Skeletal muscle cell (primary cell): ENCODE results near the gene MZT2B.
"Not testable (repeated sequence)": the region's sequence is repeated elsewhere in the genome, so short reads cannot be mapped to it uniquely, and the experiment has no call there.

Source experiments
- DNase-seq: peaks from one replicate; pipeline ENCODE4 v3.0.0-alpha.2; 2010; ENCODE audit warnings: low read depth
- H3K4me3 ChIP-seq: 2 replicates; pipeline ENCODE4 v1.5.1; 2011; ENCODE audit warnings: low read depth, mild to moderate bottlenecking, control low read depth, low read length, moderate library complexity

The MZT2B gene

DNA sequence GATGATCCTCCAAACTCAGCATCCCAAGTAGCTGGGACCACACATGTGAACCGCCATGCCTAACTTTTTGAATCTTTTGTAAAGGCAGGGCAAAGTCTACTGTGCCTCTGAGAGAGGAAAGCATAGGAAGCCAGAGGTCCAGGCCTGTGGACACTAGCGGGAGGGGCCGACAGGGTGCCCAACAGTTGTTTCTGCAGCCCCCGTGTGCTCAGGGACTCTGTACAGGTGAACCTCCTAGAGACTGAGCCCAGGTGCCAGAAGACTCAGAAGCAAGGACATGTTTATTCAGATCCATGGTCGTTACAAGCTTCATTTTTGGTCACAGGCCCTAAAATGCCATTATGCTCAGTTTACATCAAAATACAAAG lies 30.9 kb upstream of the MZT2B start:
- DNase-seq, H3K4me3 ChIP-seq: not testable (repeated sequence)

DNA sequence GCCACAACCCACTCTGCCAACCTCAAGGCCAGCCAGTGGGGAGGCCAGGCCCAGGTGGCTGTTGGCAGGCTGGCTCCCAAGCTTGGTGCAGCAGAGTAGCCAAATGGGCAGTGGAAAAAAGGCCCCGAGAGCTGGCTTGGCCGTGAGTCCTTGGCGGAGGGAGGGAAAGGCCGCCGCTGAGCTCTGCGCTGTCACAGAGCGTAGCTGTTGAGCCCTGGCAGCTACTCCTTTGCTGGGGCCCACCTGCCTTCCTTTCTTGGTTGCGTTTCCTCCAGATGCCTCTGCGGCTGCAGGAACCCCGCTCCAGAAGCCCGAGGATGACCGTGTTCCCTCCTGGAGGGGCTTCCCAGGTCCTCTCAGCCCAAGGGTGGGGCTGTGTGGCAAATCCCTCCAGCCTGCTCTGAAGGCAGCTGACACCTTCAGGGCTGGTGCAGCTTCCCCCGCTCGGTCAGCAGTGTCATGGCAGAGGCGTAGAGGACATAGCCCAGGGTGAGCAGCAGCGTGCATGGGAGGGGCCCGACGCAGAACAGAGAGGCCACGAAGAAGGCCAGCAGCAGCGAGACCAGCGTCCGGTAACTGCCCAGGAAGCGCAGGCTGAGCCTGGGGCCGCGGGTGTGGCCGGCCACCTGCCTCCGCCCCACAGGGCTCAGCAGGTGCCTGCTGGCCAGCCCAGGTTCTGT lies 29.8 kb upstream of the MZT2B start:
- DNase-seq, H3K4me3 ChIP-seq: not testable (repeated sequence)

DNA sequence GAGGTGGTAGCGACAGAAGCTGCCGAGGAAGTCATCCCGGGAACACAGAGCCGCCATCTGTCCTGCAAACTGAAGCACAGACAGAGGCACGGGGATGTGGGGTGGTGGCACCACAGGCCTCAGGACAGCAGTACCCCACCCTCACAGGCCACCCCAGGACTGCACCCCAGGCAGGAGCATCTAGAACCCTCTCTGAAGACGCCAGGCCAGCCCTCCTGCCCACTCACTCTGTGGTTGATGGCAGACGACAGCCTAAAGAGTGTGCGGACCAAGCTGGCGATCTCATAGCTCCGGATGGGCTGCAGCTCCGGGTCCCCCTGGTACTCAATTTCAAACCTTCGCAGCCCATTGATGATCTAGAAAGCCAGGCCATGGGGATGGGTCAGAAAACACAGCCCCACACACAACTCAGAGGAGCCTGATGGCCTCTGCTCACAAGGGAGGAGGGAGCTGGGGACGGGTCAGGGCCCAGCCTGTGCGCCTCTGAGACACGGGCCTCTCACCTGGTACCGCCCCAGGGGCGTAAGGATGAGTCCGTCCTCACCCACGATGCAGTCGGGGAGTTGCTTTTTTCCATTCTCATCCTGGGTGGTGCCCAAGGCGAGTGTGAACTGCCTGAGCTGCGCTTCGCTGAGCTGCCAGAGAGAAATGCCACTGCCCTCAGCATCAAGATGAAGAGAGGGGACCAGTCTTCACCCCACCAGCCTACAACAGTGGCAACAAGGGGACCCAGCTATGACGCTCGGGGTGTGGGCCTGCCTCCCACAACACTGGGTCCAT lies 29.1 kb upstream of the MZT2B start:
- no peak for DNase-seq
- H3K4me3 ChIP-seq = no peak overlapping the region

DNA sequence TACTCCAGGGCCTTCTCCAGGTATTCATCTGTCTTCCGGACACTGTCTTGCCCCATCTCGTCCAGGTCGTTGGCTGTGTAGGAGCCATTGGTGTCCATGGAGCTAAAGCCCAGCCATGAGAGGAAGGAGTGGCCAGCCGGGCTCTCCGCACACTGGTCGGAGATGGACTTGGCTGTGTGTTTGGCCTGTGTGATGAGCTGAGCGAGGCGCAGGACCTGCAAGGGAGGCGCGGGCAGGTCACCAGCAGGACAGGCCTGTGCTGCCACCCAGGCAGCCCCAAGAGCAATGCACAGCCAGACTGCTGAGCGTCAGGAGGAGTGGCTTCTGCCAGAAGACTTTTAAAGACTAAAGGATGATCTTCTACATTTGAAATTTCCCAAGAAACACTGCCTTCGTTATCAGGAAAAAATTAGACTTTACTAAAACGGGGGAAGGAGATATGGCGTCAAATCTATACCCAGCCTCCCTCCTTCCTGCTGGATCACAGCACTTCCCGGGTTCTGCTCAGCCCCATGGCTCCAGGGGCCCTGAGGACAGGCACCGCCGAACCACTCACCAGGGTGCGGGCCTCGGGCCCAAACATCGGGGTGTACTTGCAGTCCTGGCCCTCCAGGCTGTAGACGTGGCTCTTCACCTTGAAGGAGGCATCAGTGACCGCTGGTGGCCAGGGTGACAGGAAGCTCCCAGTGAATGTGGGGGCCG lies 28.2 kb upstream of the MZT2B start:
- not testable (repeated sequence) for H3K4me3 ChIP-seq, DNase-seq

DNA sequence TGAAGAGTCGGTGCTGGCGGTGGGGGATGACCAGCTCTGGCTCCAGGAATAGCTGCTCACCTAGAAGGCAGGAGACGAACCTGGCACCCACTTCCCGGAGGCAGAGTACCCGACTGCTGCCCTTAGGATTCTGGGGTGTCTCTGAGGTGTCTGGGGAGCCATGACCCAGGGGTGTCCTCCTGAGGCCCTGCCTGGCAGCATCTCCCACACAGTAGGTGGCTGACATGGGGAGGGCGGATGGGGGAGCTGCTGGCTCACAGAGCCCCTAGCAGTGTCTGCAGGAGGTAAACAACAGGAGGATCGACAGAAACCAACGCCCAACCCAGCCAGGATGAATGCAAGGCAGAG lies 27.7 kb upstream of the MZT2B start:
- not testable (repeated sequence) for DNase-seq, H3K4me3 ChIP-seq

DNA sequence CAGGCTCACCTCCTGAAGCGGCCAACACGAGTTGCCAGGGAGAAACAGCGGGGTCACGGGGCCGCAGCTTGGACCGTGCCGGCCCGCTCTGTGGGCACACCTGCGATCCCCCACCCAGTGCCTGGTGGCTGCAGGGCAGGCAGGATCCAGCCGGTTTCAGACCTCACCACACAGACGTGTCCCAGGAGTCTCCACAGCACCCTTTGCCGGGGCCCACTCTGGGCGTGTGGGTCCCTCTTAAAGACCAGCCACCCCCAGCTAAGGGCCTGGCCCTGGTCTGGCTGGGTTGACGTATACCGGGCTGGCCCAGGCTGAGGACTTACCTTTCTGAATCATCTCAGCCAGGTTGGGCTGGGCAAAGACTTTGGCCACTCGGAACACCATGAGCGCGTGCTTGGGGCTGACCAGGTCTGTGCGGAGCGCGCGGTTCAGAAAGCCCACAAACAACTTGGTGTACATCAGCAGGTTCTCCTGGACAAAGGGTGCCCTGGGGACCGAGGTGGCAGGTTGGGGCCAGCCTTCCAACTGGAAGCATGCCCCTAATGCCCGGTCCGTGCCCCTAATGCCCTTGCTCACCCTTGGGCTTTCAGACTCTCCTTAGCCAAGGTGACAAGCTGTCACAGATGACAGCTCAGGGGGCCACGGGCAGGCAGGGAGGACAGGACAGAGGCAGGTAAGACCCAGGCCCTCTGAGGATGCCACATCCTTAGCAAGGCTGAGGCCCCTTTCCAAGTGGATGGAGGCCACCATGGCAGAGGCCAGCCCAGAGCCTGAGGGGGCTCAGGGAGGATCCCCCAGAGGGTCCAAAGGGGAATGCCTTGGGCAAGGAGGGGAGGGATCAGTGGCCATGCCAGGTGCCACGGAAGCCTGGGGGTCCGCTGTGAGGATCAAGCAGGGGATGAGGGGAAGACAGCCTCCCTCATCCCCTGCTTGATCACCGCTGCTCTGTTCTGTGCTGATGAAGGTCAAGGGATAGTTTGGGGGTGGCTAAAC lies 27.0 kb upstream of the MZT2B start:
- no peak overlapping the region for H3K4me3 ChIP-seq
- DNase-seq = no peak

DNA sequence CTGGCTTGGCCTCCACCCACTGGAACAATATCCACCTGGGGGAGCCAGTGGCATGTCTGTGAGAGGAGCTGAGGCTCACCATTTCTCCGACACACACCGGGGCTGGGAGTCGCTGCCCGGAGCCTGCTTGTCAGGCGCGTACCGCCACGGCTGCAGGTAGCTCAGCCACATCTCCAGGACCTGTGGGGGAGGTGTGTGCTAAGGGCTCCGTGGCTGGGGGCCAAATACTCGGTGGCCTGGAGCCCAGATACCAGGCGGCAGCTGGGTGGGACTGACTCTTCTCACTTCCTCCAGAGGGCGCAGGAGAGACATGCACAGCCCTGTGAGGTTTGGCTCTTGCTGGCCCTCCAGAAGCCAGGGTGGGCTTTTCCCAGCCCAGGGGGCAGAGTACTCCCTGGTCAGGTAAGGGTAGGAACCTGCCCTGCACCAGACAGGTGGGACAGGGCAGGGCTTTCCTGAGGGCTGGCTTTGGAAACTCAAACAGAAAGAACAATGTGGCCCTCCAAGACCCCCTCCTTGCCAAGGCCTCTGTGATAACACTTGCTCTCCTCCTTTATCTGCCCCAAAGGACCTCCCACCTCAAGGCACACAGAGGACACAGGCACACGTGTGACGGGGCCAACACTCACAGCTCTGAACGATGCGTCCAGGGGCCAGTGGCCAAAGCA lies 26.0 kb upstream of the MZT2B start:
- not testable (repeated sequence) for H3K4me3 ChIP-seq, DNase-seq

DNA sequence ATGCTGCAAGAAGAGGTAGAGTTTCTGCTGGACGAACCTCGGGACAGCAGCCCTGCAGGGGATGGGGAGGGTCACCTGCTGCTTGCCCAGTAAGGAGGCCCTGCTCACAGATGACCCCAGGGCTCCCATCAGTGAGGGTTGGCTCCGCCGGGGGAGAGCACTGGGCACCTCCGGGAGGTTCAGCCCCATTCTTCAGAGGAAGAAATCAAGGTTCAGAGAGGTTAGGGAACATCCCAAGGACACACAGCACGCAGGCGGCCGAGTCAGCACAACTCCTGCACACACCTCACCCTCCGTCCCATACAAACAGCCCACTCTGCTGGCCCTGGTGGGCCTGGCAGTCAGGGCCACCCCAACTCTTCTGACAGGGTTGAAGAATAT lies 25.4 kb upstream of the MZT2B start:
- no peak for DNase-seq
- no peak overlapping the region for H3K4me3 ChIP-seq

DNA sequence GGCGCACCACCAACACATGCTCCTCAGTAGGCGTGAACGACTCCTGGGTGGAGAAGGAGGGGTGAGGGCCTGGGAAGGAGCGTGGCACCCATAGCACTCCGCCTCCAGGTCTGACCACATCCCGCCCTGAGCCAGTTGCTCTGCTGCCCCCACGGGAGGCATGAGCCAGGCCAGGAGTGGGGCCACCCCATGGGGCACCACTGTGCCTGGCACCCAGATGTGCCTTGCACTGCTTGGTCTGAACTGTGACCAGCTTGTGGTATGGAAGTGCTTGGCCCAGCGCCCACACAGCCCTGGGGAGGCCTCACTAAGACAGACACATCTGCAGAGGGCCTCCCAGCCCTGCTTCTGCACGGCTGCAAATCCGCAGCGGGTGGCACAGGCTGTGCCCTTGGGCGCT lies 24.7 kb upstream of the MZT2B start:
- H3K4me3 ChIP-seq, DNase-seq: not testable (repeated sequence)

DNA sequence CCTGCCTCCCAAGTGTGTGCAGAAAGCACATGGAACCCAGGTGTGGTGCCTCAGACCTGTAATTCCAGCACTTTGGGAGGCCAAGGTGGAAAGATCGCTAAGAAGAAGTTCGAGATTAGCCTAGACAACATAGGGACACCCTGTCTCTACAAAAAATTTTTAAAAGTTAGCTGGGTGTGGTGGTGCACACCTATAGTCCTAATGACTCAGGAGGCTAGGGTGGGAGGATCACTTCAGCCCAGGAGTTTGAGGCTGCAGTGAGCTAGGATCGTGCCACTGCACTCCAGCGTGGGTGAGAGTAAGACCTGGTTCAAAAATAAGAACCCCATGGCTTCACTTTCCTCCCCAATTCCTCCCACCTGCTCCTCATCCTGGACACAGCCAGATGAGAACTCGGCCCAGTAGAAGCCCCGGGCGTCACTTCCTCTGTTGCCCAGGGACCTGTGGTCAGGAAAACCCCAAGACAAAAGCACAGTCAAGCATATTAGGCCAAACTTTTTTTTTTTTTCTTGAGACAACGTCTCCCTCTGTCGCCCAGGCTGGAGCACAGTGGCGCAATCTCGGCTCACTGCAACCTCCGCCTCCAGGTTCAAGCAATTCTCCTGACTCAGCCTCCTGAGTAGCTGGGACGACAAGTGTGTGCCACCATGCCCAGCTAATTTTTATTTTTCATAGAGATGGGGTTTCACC lies 24.1 kb upstream of the MZT2B start:
- not testable (repeated sequence) for DNase-seq, H3K4me3 ChIP-seq

DNA sequence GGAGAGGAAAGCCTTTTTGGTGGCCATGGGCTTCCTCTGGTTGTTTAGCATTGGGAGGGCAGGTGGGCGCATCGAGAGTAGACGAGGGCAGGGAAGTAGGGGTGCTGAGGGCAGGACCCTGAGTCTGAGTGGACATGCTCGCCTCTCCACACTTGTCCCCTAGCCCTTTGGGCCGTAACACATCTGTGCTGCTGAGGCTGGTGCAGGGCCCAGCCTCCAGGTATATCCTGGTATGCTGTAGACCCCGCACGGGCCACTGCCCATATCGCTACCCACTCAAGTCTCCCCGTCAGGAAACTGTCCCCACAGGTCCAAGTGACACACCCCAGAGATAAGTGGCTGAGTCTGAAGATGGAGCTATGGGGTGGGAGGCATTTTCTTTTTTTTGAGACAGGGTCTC lies 23.4 kb upstream of the MZT2B start:
- no peak overlapping the region for H3K4me3 ChIP-seq
- no peak for DNase-seq

DNA sequence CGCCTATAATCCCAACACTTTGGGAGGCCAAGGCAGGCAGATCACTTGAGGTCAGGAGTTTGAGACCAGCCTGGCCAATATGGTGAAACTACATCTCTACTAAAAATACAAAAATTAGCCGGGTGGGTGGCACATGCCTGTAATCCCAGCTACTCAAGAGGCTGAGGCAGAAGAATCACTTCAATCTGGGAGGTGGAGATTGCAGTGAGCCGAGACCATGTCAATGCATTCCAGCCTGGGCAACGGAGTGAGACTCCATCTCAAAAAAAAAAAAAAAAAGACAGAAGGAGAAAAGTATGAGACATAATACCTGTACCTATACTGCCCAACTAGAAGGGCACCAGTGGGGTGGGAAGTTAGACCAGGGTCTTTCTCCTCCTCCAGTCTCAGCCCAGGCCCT lies 22.7 kb upstream of the MZT2B start:
- DNase-seq, H3K4me3 ChIP-seq: not testable (repeated sequence)

DNA sequence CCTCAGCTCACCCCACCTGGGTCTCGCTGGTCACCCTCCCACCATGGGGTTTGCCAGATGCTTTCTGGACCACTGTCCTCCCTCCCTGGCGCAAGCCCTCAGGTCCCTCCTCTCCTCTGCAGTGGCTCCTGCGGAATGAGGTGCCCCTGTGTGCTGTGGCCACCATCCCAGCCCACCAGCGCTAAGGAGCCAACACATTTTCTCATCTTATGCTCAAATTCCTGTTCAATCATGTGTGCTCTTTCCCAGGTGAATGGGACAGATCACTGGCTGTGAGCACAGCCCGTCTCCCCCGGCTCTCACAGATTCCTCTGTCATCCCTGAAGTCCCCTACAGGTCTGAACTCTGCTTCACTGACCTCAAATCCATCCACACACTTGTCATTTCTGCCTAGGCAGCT lies 21.9 kb upstream of the MZT2B start:
- no peak for DNase-seq
- H3K4me3 ChIP-seq = no peak overlapping the region

DNA sequence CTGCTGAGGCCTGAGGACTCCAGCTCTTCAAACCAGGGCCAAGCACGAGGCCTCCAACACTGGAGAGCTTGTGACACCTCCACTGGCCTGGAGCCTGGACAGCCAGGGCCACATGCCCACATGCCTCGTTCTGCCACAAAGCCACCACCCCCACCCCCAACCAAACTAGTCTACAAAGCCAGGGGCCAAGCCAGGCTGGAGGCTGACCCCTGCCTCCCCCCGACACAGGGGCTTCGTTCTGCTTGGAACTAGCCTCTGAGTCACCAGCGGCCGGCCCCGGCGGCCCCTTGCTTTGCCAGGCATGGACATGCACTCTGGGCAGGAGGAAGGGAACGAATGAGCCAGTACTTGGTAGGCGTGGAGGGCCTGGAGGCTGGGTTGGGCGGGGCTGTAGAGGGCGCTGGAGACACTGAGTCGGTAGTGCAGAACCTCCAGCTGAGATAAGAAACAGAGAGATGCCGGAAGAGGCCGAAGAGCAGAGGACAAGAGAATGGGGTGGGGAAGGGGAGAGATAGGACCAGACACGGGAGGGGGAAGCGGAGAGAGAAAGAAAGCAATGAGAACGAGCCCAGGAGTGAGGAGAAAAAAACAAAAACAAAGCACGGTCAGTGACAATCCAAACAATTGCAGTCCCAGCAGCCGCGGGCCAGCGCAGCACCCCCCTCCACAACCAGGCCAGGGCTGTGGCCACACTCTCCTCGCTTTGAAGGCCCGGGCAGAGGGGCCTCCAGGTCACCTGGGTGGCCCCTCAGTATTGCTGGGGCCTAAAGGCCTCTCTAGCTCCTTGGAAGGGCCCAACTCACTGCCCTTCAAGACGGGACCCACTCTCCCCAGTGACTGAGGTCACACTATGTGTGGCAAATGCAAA lies 21.0 kb upstream of the MZT2B start:
- not testable (repeated sequence) for H3K4me3 ChIP-seq, DNase-seq

DNA sequence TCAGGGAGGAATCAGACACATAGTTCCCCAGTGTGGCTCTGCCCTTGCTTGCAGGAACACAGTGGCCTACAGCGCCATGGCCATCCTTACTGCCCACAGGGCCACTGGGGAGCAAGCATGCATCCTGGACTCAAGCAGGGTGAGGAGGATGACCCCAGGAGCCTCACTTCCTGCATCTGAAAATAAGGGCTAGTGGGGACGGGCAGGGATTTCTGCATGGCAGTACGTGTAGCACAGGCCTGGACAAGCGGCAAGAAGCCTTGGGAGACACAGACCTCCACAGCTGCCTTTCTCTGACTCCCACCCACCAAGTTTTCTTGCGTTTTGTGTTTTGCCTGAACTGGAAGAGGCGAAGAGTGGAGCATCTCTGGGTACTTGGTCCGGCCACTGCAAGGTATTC lies 19.6 kb upstream of the MZT2B start:
- not testable (repeated sequence) for H3K4me3 ChIP-seq, DNase-seq

DNA sequence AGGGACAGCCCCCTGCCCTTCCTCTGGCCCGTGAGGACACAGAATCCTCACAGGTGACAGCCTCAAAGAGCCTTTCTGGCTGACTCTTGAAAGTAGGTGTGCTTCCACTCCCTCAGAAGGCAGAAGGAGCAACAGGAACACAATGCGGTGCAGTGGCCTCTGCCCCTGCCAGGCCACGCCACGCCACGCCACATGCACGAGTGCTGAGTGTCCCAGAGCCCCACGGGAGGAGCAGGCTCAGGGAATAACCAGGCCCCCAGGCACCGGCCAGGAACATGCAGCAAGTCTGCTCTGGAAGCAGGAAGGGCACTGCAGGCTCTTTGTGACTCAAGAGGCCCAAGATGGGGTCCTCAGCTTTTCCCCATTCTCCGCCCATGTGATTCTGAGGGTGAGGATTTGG lies 19.1 kb upstream of the MZT2B start:
- H3K4me3 ChIP-seq = no peak overlapping the region
- DNase-seq = no peak

DNA sequence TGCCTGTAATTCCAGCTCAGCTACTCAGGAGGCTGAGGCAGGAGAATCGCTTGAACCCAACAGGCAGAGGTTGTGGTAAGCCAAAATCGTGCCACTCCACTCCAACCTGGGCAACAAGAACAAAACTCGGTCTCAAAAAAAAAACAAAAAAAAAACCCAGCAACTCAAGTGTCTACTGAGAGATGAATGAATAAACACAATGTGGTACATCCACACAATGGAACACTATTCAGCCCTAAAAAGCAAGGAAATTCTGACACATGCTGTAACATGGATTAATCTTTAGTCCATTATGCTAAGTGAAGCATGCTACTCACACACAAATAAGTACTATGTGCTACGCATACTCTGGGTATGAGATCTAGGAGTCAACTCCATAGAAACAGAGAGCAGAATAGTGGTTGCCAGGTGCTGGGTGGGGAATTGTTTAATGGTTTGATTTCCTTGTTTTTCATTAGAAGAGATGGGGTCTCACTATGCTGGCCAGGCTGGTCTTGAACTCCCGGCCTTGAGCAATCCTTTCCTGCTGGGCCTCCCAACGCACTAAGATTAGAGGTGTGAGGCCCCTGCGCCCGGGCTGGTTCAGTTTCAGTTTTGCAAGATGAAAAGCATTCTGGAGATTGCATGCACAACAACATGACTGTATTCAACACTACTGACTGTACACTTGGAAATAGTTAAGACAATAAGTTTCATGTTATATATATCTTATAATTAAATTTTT lies 16.6 kb upstream of the MZT2B start:
- DNase-seq = no peak
- no peak overlapping the region for H3K4me3 ChIP-seq
